Myocyte (in vitro differentiated cells): ENCODE measurements around the gene KCNH1. TPM values are rescaled to one million over a fixed set of nuclear protein-coding genes. Genes with fewer than 3 reads are reported as not detected.
A peak's percentile ranks its signal among the peaks of the same experiment; 100 is the strongest.

ENCODE experiments used
- DNase-seq: peaks from one replicate; pipeline ENCODE4 v3.0.0-alpha.2; 2012; ENCODE audit warnings: low read depth
- total RNA-seq: library from RNA; depleted of rRNA; stranded (reverse); fragments of >200 nt; gene quantifications from 2 replicates; pipeline ENCODE4 v1.2.3, GENCODE V29; 2014

KCNH1 gene
- total RNA-seq, 1 donor from 2014 or later: 10.3 TPM

- DNase-seq: peak; percentile 41
Measured at GRCh38 chr1:210815641-210816550, 318.1 kb downstream of the KCNH1 start.

GRCh38 chr1:210814382-210815123 lies 319.4 kb downstream of the KCNH1 start:
- DNase-seq: no peak

GRCh38 chr1:210801501-210801900 lies 332.4 kb downstream of the KCNH1 start:
- DNase-seq: no peak

GRCh38 chr1:210800756-210801155 lies 333.2 kb downstream of the KCNH1 start:
- DNase-seq: no peak

- no peak for DNase-seq
Measured at GRCh38 chr1:210800301-210800700, 333.6 kb downstream of the KCNH1 start.

- DNase-seq: no peak
Measured at GRCh38 chr1:210797422-210797821, 336.5 kb downstream of the KCNH1 start.

GRCh38 chr1:210796421-210796820 lies 337.5 kb downstream of the KCNH1 start:
- no peak for DNase-seq

- DNase-seq: no peak
Measured at GRCh38 chr1:210794445-210794844, 339.5 kb downstream of the KCNH1 start.

GRCh38 chr1:210792250-210793102 lies 341.5 kb downstream of the KCNH1 start:
- DNase-seq: peak; percentile 65

- DNase-seq: no peak
Measured at GRCh38 chr1:210790196-210790595, 343.8 kb downstream of the KCNH1 start.

- DNase-seq: no peak
Measured at GRCh38 chr1:210787800-210788199, 346.1 kb downstream of the KCNH1 start.

GRCh38 chr1:210786546-210786945 lies 347.4 kb downstream of the KCNH1 start:
- DNase-seq: peak; percentile 72

- DNase-seq: no peak
Measured at GRCh38 chr1:210783925-210784324, 350.0 kb downstream of the KCNH1 start.

GRCh38 chr1:210781652-210782051 lies 352.3 kb downstream of the KCNH1 start:
- no peak for DNase-seq

GRCh38 chr1:210779269-210779668 lies 354.7 kb downstream of the KCNH1 start:
- no peak for DNase-seq

GRCh38 chr1:210777914-210778313 lies 356.0 kb downstream of the KCNH1 start:
- DNase-seq: peak; percentile 64

GRCh38 chr1:210776712-210777111 lies 357.2 kb downstream of the KCNH1 start:
- no peak for DNase-seq

- DNase-seq: no peak
Measured at GRCh38 chr1:210775289-210775688, 358.7 kb downstream of the KCNH1 start.

- no peak for DNase-seq
Measured at GRCh38 chr1:210773450-210773849, 360.5 kb downstream of the KCNH1 start.

- DNase-seq: peak; percentile 86
Measured at GRCh38 chr1:210771131-210771530, 362.8 kb downstream of the KCNH1 start.

GRCh38 chr1:210770396-210770984 lies 363.5 kb downstream of the KCNH1 start:
- peak; percentile 94 for DNase-seq
